MCF 10A (cell line): ENCODE measurements around the gene POU5F1. TPM values are rescaled to one million over a fixed set of nuclear protein-coding genes. Genes with fewer than 3 reads are reported as not detected.

ENCODE experiments used
- BruUV-seq: library from RNA; stranded (reverse); fragments of 400-500 nt; replicated peaks from 2 replicates; lab custom pipeline; 2021; lab: Mats Ljungman, UMichigan
- CTCF ChIA-PET: fragments of 300-600 bp; sonication (Branson Sonifier 250); formaldehyde crosslinking; extraction: SDS; loops from one replicate; lab custom pipeline; 2021; ENCODE audit warnings: antibody characterized with exemption, inconsistent platforms; lab: Yijun Ruan, JAX
- POLR2A ChIA-PET: fragments of 300-600, 350-650 bp; sonication (Branson Sonifier 250); formaldehyde crosslinking; extraction: SDS; loops from one replicate; lab custom pipeline; 2020; ENCODE audit warnings: antibody characterized with exemption, inconsistent platforms; lab: Yijun Ruan, JAX
- DNase-seq: peaks from one replicate; pipeline ENCODE4 v3.0.0-alpha.2; 2018; ENCODE audit not compliant: unreplicated experiment
- H3K27ac Mint-ChIP-seq: one replicate; pipeline ENCODE4 v1.8.0; 2022; ENCODE audit warnings: mild to moderate bottlenecking, low read depth, mixed read lengths; ENCODE audit not compliant: unreplicated experiment
- H3K27me3 Mint-ChIP-seq: one replicate; pipeline ENCODE4 v1.8.0; 2022; ENCODE audit warnings: mixed read lengths; ENCODE audit not compliant: insufficient read depth, unreplicated experiment
- H3K36me3 Mint-ChIP-seq: one replicate; pipeline ENCODE4 v1.8.0; 2022; ENCODE audit warnings: mild to moderate bottlenecking, moderate library complexity, mixed read lengths; ENCODE audit not compliant: insufficient read depth, unreplicated experiment
- H3K4me1 Mint-ChIP-seq: one replicate; pipeline ENCODE4 v1.8.0; 2022; ENCODE audit warnings: mixed read lengths; ENCODE audit not compliant: insufficient read depth, unreplicated experiment
- H3K4me3 Mint-ChIP-seq: one replicate; pipeline ENCODE4 v1.8.0; 2022; ENCODE audit warnings: mild to moderate bottlenecking, moderate library complexity, mixed read lengths; ENCODE audit not compliant: unreplicated experiment
- H3K9me3 Mint-ChIP-seq: one replicate; pipeline ENCODE4 v1.8.0; 2022; ENCODE audit warnings: mixed read lengths; ENCODE audit not compliant: unreplicated experiment
- CTCF ChIP-seq: fragments of 200-600 bp; IDR thresholded peaks from one replicate; pipeline ENCODE4 v1.8.0; 2022; ENCODE audit warnings: antibody characterized with exemption, mild to moderate bottlenecking; ENCODE audit not compliant: unreplicated experiment
- intact Hi-C: fragments of 100-400 bp; cut with micrococcal nuclease; formaldehyde crosslinking; loops from 2 replicates; pipeline ENCODE4 v1.14.1; 2022
- total RNA-seq: library from RNA; stranded (reverse); gene quantifications from 2 replicates; pipeline ENCODE4 v1.2.3, GENCODE V29; 2022

Gene POU5F1
- total RNA-seq, 1 experiment from 2014 or later: 1.5 TPM

- POLR2A ChIA-PET: interaction anchor here (0.6 to 2.0 kb wide), 16 partner anchors 10 to 246 kb away, joined by 3 to 6 read pairs (median 3); no protein-coding TSS in a partner anchor
- peaks cover 25% of the 10 kb centered on the region for H3K36me3 Mint-ChIP-seq
- intact Hi-C loops: no loop called here
Observed at GRCh38 chr6:31158140-31158862, 12.2 kb downstream of the POU5F1 start, which contains the start of gene TCF19. TCF19 (plus strand) TSS chr6:31158589; CDS start chr6:31159470, 881 bp downstream.

GRCh38 chr6:31157513-31158139 is 12.9 kb downstream of the POU5F1 start, which contains the start of gene CCHCR1:
CCHCR1 (minus strand) TSS chr6:31157802; CDS start chr6:31157600, 202 bp downstream.
- CTCF ChIA-PET: interaction anchor here (0.7 to 2.5 kb wide), 2 partner anchors 19 to 39 kb away, joined by 3 to 14 read pairs; partner anchors contain the start of gene PSORS1C2
- peak within 1 kb of the TSS; percentile 92 for H3K27ac Mint-ChIP-seq
- POLR2A ChIA-PET: interaction anchor here (0.5 to 2.0 kb wide), 8 partner anchors 16 to 246 kb away, joined by 3 to 4 read pairs (median 4); no protein-coding TSS in a partner anchor
- H3K9me3 Mint-ChIP-seq: no peaks in the 10 kb centered on the region
- TF ChIP-seq CTCF: no peak
- peak within 1 kb of the TSS; percentile 88 for H3K4me3 Mint-ChIP-seq
- intact Hi-C loops: no loop called here
- DNase-seq: no peak
- peaks cover 21% of the 10 kb centered on the region for H3K36me3 Mint-ChIP-seq
- no peaks in the 10 kb centered on the region for H3K27me3 Mint-ChIP-seq
- peaks cover 22% of the 10 kb centered on the region for H3K4me1 Mint-ChIP-seq
- BruUV-seq: no TSS peak

More at GRCh38 chr6:31158140-31158862, 12.2 kb downstream of the POU5F1 start, which contains the start of gene TCF19:
- BruUV-seq: no TSS peak
- CTCF ChIA-PET: interaction anchor here (0.6 to 1.0 kb wide), 3 partner anchors 29 to 645 kb away, joined by 3 to 4 read pairs (median 4); no protein-coding TSS in a partner anchor
- H3K9me3 Mint-ChIP-seq: no peaks in the 10 kb centered on the region
- peak within 1 kb of the TSS; percentile 92 for H3K27ac Mint-ChIP-seq
- peaks cover 22% of the 10 kb centered on the region for H3K4me1 Mint-ChIP-seq
- H3K4me3 Mint-ChIP-seq: peak within 1 kb of the TSS; percentile 88
- TF ChIP-seq CTCF: no peak
- no peaks in the 10 kb centered on the region for H3K27me3 Mint-ChIP-seq
- peak; percentile 99 for DNase-seq

GRCh38 chr6:31156641-31157040 is 13.8 kb downstream of the POU5F1 start:
- no peak for DNase-seq
- Mint-ChIP-seq H3K4me1 (peaks cover 22% of the 10 kb centered on the region), H3K27ac (no peak overlapping the region), H3K36me3 (peaks cover 15% of the 10 kb centered on the region), H3K27me3 (no peaks in the 10 kb centered on the region), H3K9me3 (no peaks in the 10 kb centered on the region), H3K4me3 (peak overlapping the region; percentile 35)
- BruUV-seq: no TSS peak
- intact Hi-C loops: no loop called here
- CTCF ChIA-PET: interaction anchor here (2.5 kb wide), 1 partner anchor 18 kb away, joined by 14 read pairs; the partner anchor contains the start of gene PSORS1C2
- POLR2A ChIA-PET: interaction anchor here (0.9 to 1.6 kb wide), 2 partner anchors 10 to 41 kb away, joined by 4 to 5 read pairs; no protein-coding TSS in a partner anchor
- TF ChIP-seq CTCF: no peak

GRCh38 chr6:31154436-31154835 is 16.0 kb downstream of the POU5F1 start:
- Mint-ChIP-seq H3K4me1 (peaks cover 16% of the 10 kb centered on the region), H3K4me3 (no peak overlapping the region), H3K27ac (no peak overlapping the region), H3K36me3 (peaks cover 15% of the 10 kb centered on the region), H3K27me3 (no peaks in the 10 kb centered on the region), H3K9me3 (no peaks in the 10 kb centered on the region)
- ChIA-PET POLR2A (no interaction called here), CTCF (no interaction called here)
- no TSS peak for BruUV-seq
- TF ChIP-seq CTCF: no peak
- intact Hi-C loops: no loop called here
- DNase-seq: no peak
